Central memory CD8-positive, alpha-beta T cell (primary cell): ENCODE measurements around the gene WDR18.
A peak's percentile ranks its signal among the peaks of the same experiment; 100 is the strongest.

ENCODE experiments used
- ATAC-seq: fragments of 150-1000 bp; cut with Tn5 transposase; replicated peaks from 2 replicates; pipeline ENCODE4 v1.10.0; 2022; ENCODE audit warnings: mild to moderate bottlenecking, moderate FRiP score, moderate number of reproducible peaks; ENCODE audit not compliant: poor library complexity, severe bottlenecking; ENCODE audit errors: extremely low read depth
- DNase-seq, 2 donors: peaks; one replicate each; pipeline ENCODE4 v3.0.0; 2021; ENCODE audit warnings: low spot score in 2 of 2
- H3K27ac Mint-ChIP-seq: one replicate; pipeline ENCODE4 v1.8.0; 2022; ENCODE audit warnings: low read depth, mild to moderate bottlenecking, moderate library complexity, mixed read lengths
- H3K27me3 Mint-ChIP-seq: one replicate; pipeline ENCODE4 v1.8.0; 2022; ENCODE audit warnings: mixed read lengths
- H3K36me3 Mint-ChIP-seq: one replicate; pipeline ENCODE4 v1.8.0; 2022; ENCODE audit warnings: mild to moderate bottlenecking, moderate library complexity, mixed read lengths; ENCODE audit not compliant: insufficient read depth
- H3K4me1 Mint-ChIP-seq: one replicate; pipeline ENCODE4 v1.8.0; 2022; ENCODE audit warnings: mixed read lengths
- H3K4me3 Mint-ChIP-seq: one replicate; pipeline ENCODE4 v1.8.0; 2022; ENCODE audit warnings: mild to moderate bottlenecking, moderate library complexity, mixed read lengths
- H3K9me3 Mint-ChIP-seq: one replicate; pipeline ENCODE4 v1.8.0; 2022; ENCODE audit warnings: mixed read lengths

The WDR18 gene

GRCh38 chr19:944171-944567, 40.0 kb upstream of the WDR18 start:
- Mint-ChIP-seq H3K27me3 (no peaks in the 10 kb centered on the region), H3K9me3 (no peaks in the 10 kb centered on the region), H3K4me1 (peaks cover 20% of the 10 kb centered on the region)

GRCh38 chr19:944663-945241, 39.4 kb upstream of the WDR18 start:
- peaks cover 11% of the 10 kb centered on the region for H3K36me3 Mint-ChIP-seq
- no peak for DNase-seq
- H3K27ac Mint-ChIP-seq: no peak overlapping the region
- H3K4me1 Mint-ChIP-seq: peaks cover 16% of the 10 kb centered on the region
- H3K27me3 Mint-ChIP-seq: no peaks in the 10 kb centered on the region
- H3K9me3 Mint-ChIP-seq: no peaks in the 10 kb centered on the region
- ATAC-seq: no peak
- no peak overlapping the region for H3K4me3 Mint-ChIP-seq

More at GRCh38 chr19:944171-944567, 40.0 kb upstream of the WDR18 start:
- Mint-ChIP-seq H3K4me3 (no peak overlapping the region), H3K27ac (no peak overlapping the region), H3K36me3 (peaks cover 11% of the 10 kb centered on the region)
- ATAC-seq: no peak
- no peak for DNase-seq

GRCh38 chr19:945401-946252, 38.5 kb upstream of the WDR18 start:
- H3K36me3 Mint-ChIP-seq: peaks cover 8% of the 10 kb centered on the region
- ATAC-seq (no peak), DNase-seq (no peak)
- H3K4me1 Mint-ChIP-seq: peaks cover 8% of the 10 kb centered on the region
- H3K27ac Mint-ChIP-seq: no peak overlapping the region
- no peaks in the 10 kb centered on the region for H3K9me3 Mint-ChIP-seq
- H3K4me3 Mint-ChIP-seq: no peak overlapping the region
- H3K27me3 Mint-ChIP-seq: no peaks in the 10 kb centered on the region

- no peak for DNase-seq
- Mint-ChIP-seq H3K27me3 (no peaks in the 10 kb centered on the region), H3K27ac (no peak overlapping the region), H3K36me3 (peaks cover 8% of the 10 kb centered on the region), H3K4me1 (no peaks in the 10 kb centered on the region), H3K9me3 (no peaks in the 10 kb centered on the region), H3K4me3 (no peak overlapping the region)
- ATAC-seq: no peak
These were observed 36.9 kb upstream of the WDR18 start for GRCh38 chr19:947090-947706.

GRCh38 chr19:947707-948539, 36.2 kb upstream of the WDR18 start:
- DNase-seq (peak in 1 of 2 donors; percentile 25), ATAC-seq (peak; percentile 60)
- Mint-ChIP-seq H3K27me3 (no peaks in the 10 kb centered on the region), H3K9me3 (no peaks in the 10 kb centered on the region), H3K27ac (no peak overlapping the region), H3K4me1 (peaks cover 1% of the 10 kb centered on the region), H3K36me3 (peaks cover 6% of the 10 kb centered on the region), H3K4me3 (no peak overlapping the region)

GRCh38 chr19:948842-949496, 35.2 kb upstream of the WDR18 start:
- DNase-seq (no peak), ATAC-seq (no peak)
- no peaks in the 10 kb centered on the region for H3K9me3 Mint-ChIP-seq
- no peak overlapping the region for H3K4me3 Mint-ChIP-seq
- peaks cover 4% of the 10 kb centered on the region for H3K4me1 Mint-ChIP-seq
- H3K27me3 Mint-ChIP-seq: no peaks in the 10 kb centered on the region
- H3K36me3 Mint-ChIP-seq: peaks cover 4% of the 10 kb centered on the region
- H3K27ac Mint-ChIP-seq: no peak overlapping the region

GRCh38 chr19:950352-951066, 33.6 kb upstream of the WDR18 start:
- no peak for ATAC-seq
- Mint-ChIP-seq H3K27ac (no peak overlapping the region), H3K4me1 (peaks cover 4% of the 10 kb centered on the region), H3K36me3 (peaks cover 2% of the 10 kb centered on the region), H3K9me3 (no peaks in the 10 kb centered on the region), H3K27me3 (no peaks in the 10 kb centered on the region), H3K4me3 (no peak overlapping the region)
- DNase-seq: no peak

GRCh38 chr19:952049-952679, 32.0 kb upstream of the WDR18 start:
- H3K4me1 Mint-ChIP-seq: peaks cover 4% of the 10 kb centered on the region
- no peaks in the 10 kb centered on the region for H3K27me3 Mint-ChIP-seq
- H3K27ac Mint-ChIP-seq: peak overlapping the region; percentile 69
- H3K36me3 Mint-ChIP-seq: peaks cover 2% of the 10 kb centered on the region
- H3K4me3 Mint-ChIP-seq: peak overlapping the region; percentile 79
- DNase-seq (no peak), ATAC-seq (no peak)
- H3K9me3 Mint-ChIP-seq: no peaks in the 10 kb centered on the region

GRCh38 chr19:952680-953444, 31.3 kb upstream of the WDR18 start:
- DNase-seq (no peak), ATAC-seq (peak; percentile 19)
- Mint-ChIP-seq H3K4me1 (peaks cover 4% of the 10 kb centered on the region), H3K27me3 (no peaks in the 10 kb centered on the region), H3K4me3 (peak overlapping the region; percentile 79), H3K36me3 (peaks cover 2% of the 10 kb centered on the region), H3K27ac (peak overlapping the region; percentile 57), H3K9me3 (no peaks in the 10 kb centered on the region)

GRCh38 chr19:953445-954271, 30.5 kb upstream of the WDR18 start:
- H3K9me3 Mint-ChIP-seq: no peaks in the 10 kb centered on the region
- peaks cover 2% of the 10 kb centered on the region for H3K36me3 Mint-ChIP-seq
- H3K4me1 Mint-ChIP-seq: peaks cover 4% of the 10 kb centered on the region
- ATAC-seq (no peak), DNase-seq (no peak)
- peak overlapping the region; percentile 57 for H3K27ac Mint-ChIP-seq
- H3K27me3 Mint-ChIP-seq: no peaks in the 10 kb centered on the region
- H3K4me3 Mint-ChIP-seq: peak overlapping the region; percentile 79
